Lower lobe of right lung (tissue), 2 donors: ENCODE data around the gene PTCRA. TPM values are rescaled to one million over a fixed set of nuclear protein-coding genes. Genes with fewer than 3 reads are reported as not detected.
"Not testable (repeated sequence)": the region's sequence is repeated elsewhere in the genome, so short reads cannot be mapped to it uniquely, and the experiment has no call there.

Source experiments
- ATAC-seq, 2 donors: fragments of 200-7000 bp; cut with Tn5 transposase; one replicate each; pipeline ENCODE4 v1.9.1; 2020 to 2022; ENCODE audit warnings: mild to moderate bottlenecking in 2 of 2, moderate library complexity in 2 of 2
- DNase-seq: peaks from one replicate; pipeline ENCODE4 v3.0.0-alpha.2; 2020
- H3K27ac ChIP-seq: fragments of 200-600 bp; one replicate; pipeline ENCODE4 v1.8.0; 2022
- H3K27me3 ChIP-seq: fragments of 200-600 bp; one replicate; pipeline ENCODE4 v1.8.0; 2022; ENCODE audit warnings: low read depth
- H3K36me3 ChIP-seq: fragments of 200-600 bp; one replicate; pipeline ENCODE4 v1.8.0; 2022; ENCODE audit warnings: mild to moderate bottlenecking
- H3K4me1 ChIP-seq: fragments of 200-600 bp; one replicate; pipeline ENCODE4 v1.8.0; 2022
- H3K4me3 ChIP-seq: fragments of 200-600 bp; one replicate; pipeline ENCODE4 v1.8.0; 2022; ENCODE audit warnings: mild to moderate bottlenecking
- H3K9me3 ChIP-seq: fragments of 200-600 bp; one replicate; pipeline ENCODE4 v1.8.0; 2022
- CTCF ChIP-seq: fragments of 200-600 bp; IDR thresholded peaks from one replicate; pipeline ENCODE4 v1.8.0; 2022; ENCODE audit warnings: antibody characterized with exemption, mild to moderate bottlenecking
- intact Hi-C: fragments of 100-400 bp; cut with DNase I; formaldehyde crosslinking; loops from one replicate; pipeline ENCODE4 v1.11.0; 2022
- total RNA-seq: library from RNA; stranded (reverse); fragmentation: NEBNext Ultra II Directional; extraction: Animal tissue kit (Norgen Biotek cat#: 25700); gene quantifications from one replicate; pipeline ENCODE4 v1.2.1, GENCODE V29; 2021
- donor health status: DM: no; HTN: yes; CAD: no; lungs with severe emphysema.

PTCRA gene
- total RNA-seq, 1 donor from 2014 or later = 9.8 TPM

DNA sequence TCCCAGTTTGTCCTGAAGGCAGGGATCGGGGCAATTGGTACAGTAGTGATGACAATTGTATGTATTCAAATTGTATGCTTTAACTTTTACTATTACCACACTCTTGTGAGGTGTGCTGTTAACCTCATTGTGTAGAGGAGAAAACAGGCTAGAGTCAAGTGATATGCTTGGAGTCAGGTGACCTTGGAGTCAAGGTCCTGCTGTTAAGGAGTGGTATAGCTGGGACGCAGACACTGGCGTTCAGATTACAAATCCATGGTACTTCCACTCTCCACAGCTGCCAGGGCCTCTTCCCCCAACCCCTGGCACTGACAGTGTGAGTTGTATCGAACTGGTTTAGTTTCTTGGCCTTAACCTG lies 23.9 kb downstream of the PTCRA start:
- ATAC-seq = no peak
- Histone ChIP-seq H3K4me1 (no peaks in the 10 kb centered on the region), H3K36me3 (peaks cover 72% of the 10 kb centered on the region)

GRCh38 chr6:42940493-42941045 lies 24.7 kb downstream of the PTCRA start:
- intact Hi-C loops = no loop called here
- H3K27me3 ChIP-seq = no peaks in the 10 kb centered on the region
- H3K9me3 ChIP-seq = no peaks in the 10 kb centered on the region
- H3K4me1 ChIP-seq = no peaks in the 10 kb centered on the region
- TF ChIP-seq CTCF = no peak
- DNase-seq (no peak), ATAC-seq (no peak)
- H3K36me3 ChIP-seq = peaks cover 64% of the 10 kb centered on the region
- no peak overlapping the region for H3K27ac ChIP-seq
- no peak overlapping the region for H3K4me3 ChIP-seq

More for the DNA sequence above, 23.9 kb downstream of the PTCRA start:
- Histone ChIP-seq H3K4me3 (no peak overlapping the region), H3K27ac (no peak overlapping the region), H3K9me3 (no peaks in the 10 kb centered on the region), H3K27me3 (no peaks in the 10 kb centered on the region)
- DNase-seq = no peak
- intact Hi-C loops = no loop called here
- no peak for TF ChIP-seq CTCF

DNA sequence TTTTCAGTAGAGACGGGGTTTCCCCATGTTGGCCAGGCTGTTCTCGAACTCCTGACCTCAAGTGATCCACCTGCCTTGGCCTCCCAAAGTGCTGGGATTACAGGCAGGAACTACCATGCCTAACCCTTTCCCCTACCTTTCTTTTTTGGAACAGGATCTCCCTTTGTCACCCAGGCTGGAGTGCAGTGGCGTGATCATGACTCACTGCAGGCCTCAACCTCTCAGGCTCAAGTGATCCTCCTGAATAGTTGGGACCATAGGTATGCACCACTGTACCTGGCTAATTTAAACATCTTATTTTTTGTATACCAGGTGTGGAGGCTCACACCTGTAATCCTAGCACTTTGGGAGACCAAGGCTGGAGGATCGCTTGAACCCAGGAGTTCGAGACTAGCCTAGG lies 25.5 kb downstream of the PTCRA start:
- H3K27me3 ChIP-seq, DNase-seq, H3K4me3 ChIP-seq, H3K27ac ChIP-seq, H3K9me3 ChIP-seq, H3K4me1 ChIP-seq, intact Hi-C loops: not testable (repeated sequence)
- H3K36me3 ChIP-seq = peaks cover 56% of the 10 kb centered on the region
- ATAC-seq = peak; percentile 15 to 64

DNA sequence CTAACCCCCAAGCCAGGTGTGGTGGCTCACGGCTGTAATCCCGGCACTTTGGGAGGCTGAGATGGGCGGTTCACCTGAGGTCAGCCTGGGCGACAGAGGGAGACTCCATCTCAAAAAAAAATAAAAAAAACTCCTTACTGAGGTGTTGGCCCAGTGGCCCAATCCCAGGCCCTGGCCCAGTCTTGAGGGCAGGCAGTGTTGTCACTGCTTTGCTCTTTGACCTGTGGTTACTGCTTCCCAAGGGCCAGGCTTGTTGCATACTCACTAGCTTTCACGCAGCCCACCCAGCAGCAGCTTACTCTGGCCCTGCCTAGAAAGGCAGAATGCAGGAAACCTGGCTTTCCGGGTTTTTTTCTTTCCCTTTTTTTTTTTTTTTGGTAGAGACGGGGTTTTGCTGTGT lies 26.6 kb downstream of the PTCRA start:
- no peak for ATAC-seq
- Histone ChIP-seq H3K4me3 (no peak overlapping the region), H3K4me1 (no peaks in the 10 kb centered on the region), H3K27me3 (no peaks in the 10 kb centered on the region), H3K36me3 (peaks cover 45% of the 10 kb centered on the region), H3K9me3 (no peaks in the 10 kb centered on the region), H3K27ac (no peak overlapping the region)
- no peak for DNase-seq
- no peak for TF ChIP-seq CTCF
- intact Hi-C loops = no loop called here

- Histone ChIP-seq H3K4me1 (no peaks in the 10 kb centered on the region), H3K9me3 (no peaks in the 10 kb centered on the region), H3K27ac (no peak overlapping the region), H3K27me3 (no peaks in the 10 kb centered on the region), H3K36me3 (peaks cover 13% of the 10 kb centered on the region), H3K4me3 (no peak overlapping the region)
- ATAC-seq (no peak), DNase-seq (no peak)
- intact Hi-C loops = no loop called here
- TF ChIP-seq CTCF = no peak
Measured at GRCh38 chr6:42947950-42948349, 32.1 kb downstream of the PTCRA start.

- Histone ChIP-seq H3K9me3 (no peaks in the 10 kb centered on the region), H3K36me3 (no peaks in the 10 kb centered on the region), H3K4me3 (no peak overlapping the region), H3K27me3 (no peaks in the 10 kb centered on the region), H3K4me1 (no peaks in the 10 kb centered on the region), H3K27ac (no peak overlapping the region)
- no peak for ATAC-seq
- no peak for DNase-seq
- intact Hi-C loops = no loop called here
- no peak for TF ChIP-seq CTCF
Measured at GRCh38 chr6:42952389-42952788, 36.5 kb downstream of the PTCRA start.

GRCh38 chr6:42954405-42954804 lies 38.6 kb downstream of the PTCRA start:
- H3K4me3 ChIP-seq, H3K27ac ChIP-seq, H3K36me3 ChIP-seq, H3K9me3 ChIP-seq, intact Hi-C loops, H3K4me1 ChIP-seq, H3K27me3 ChIP-seq, ATAC-seq, DNase-seq: not testable (repeated sequence)
